K562 (cell line): Measurements from ENCODE around the gene IFIT5. TPM values are rescaled to one million over a fixed set of nuclear protein-coding genes. Genes with fewer than 3 reads are reported as not detected.

Experiments
- ATAC-seq: fragments of 200-7000 bp; cut with Tn5 transposase; 3 replicates; pipeline ENCODE4 v1.9.1; 2020; ENCODE audit warnings: moderate library complexity
- BruUV-seq: library from RNA; stranded (reverse); fragments of 400-500 nt; replicated peaks from 2 replicates; lab custom pipeline; 2021; lab: Mats Ljungman, UMichigan
- CTCF ChIA-PET: fragments of 300-600 bp; formaldehyde crosslinking; extraction: SDS; loops from one replicate; lab custom pipeline; 2021; ENCODE audit warnings: low intra/inter-chr PET ratio; lab: Yijun Ruan, JAX
- POLR2A ChIA-PET: fragments of 300-600, 350-650 bp; sonication (Branson Sonifier 250); formaldehyde crosslinking; extraction: SDS; loops from one replicate; lab custom pipeline; 2021; ENCODE audit warnings: antibody characterized with exemption, inconsistent platforms; lab: Yijun Ruan, JAX
- DNase-seq, 4 experiments: peaks; one replicate each; pipeline versions ENCODE4 v3.0.0 to v3.0.0-alpha.2; 2011 to 2018; ENCODE audit warnings: low spot score in 3 of 4, mixed read lengths in 3 of 4; ENCODE audit errors: extremely low read depth in 1 of 4
- FAIRE-seq: peaks from 2 replicates; lab custom pipeline; 2011; peaks lifted over from hg19 to GRCh38; lab: Jason Lieb, UNC
- H2AFZ ChIP-seq: 2 replicates; pipeline ENCODE4 v1.6.0; 2011; ENCODE audit warnings: low read depth, low read length, control low read depth, inconsistent platforms
- H3K27ac ChIP-seq: fragments of 200-600 bp; 3 replicates; pipeline ENCODE4 v1.8.0; 2011; ENCODE audit warnings: low read depth, mild to moderate bottlenecking, control low read depth, inconsistent platforms, low read length, moderate library complexity, mixed read lengths; ENCODE audit errors: extremely low read depth
- H3K27me3 ChIP-seq, 2 experiments: fragments of 300-600 bp in 1 of 2; 2 replicates in 1 of 2; 3 replicates in 1 of 2; pipeline versions ENCODE4 v1.6.0 to v1.8.0; 2011; ENCODE audit warnings: inconsistent platforms in 2 of 2, low read length in 2 of 2, mild to moderate bottlenecking in 1 of 2, mixed read lengths in 1 of 2, moderate library complexity in 1 of 2; ENCODE audit not compliant: control insufficient read depth in 2 of 2, insufficient read depth in 2 of 2
- H3K36me3 ChIP-seq: fragments of 300-600 bp; 3 replicates; pipeline ENCODE4 v1.8.0; 2011; ENCODE audit warnings: mild to moderate bottlenecking, low read length, inconsistent platforms; ENCODE audit not compliant: control insufficient read depth, insufficient read depth
- H3K4me1 ChIP-seq, 2 experiments: fragments of 200-600 bp in 1 of 2; replicated peaks in 1 of 2; 2 replicates in 1 of 2; 3 replicates in 1 of 2; pipeline versions ENCODE4 v1.5.1 to v1.8.0; 2011; ENCODE audit warnings: inconsistent platforms in 2 of 2, low read length in 2 of 2, mild to moderate bottlenecking in 1 of 2, mixed read lengths in 1 of 2, moderate library complexity in 1 of 2; ENCODE audit not compliant: control insufficient read depth in 2 of 2, insufficient read depth in 2 of 2
- H3K4me2 ChIP-seq: 2 replicates; pipeline ENCODE4 v1.6.1; 2011; ENCODE audit warnings: low read length, control low read depth, inconsistent platforms, mixed read lengths; ENCODE audit not compliant: insufficient read depth
- H3K4me3 ChIP-seq: fragments of 200-600 bp; sonication (generic), shearing (Covaris generic); 2 replicates; pipeline ENCODE4 v1.5.1; 2016; ENCODE audit warnings: control low read depth, inconsistent platforms
- H3K79me2 ChIP-seq: fragments of 200-600 bp; 3 replicates; pipeline ENCODE4 v1.8.0; 2011; ENCODE audit warnings: low read length, inconsistent platforms; ENCODE audit not compliant: control insufficient read depth, insufficient read depth
- H3K9ac ChIP-seq, 2 experiments: 2 replicates each; pipeline versions ENCODE4 v1.6.0 to v1.6.1; 2011; ENCODE audit warnings: low read depth in 2 of 2, low read length in 2 of 2, control low read depth in 1 of 2, inconsistent platforms in 1 of 2, mild to moderate bottlenecking in 1 of 2, mixed read lengths in 1 of 2; ENCODE audit not compliant: insufficient read depth in 1 of 2
- H3K9me1 ChIP-seq: one replicate; pipeline ENCODE4 v1.6.0; 2011; ENCODE audit warnings: inconsistent platforms, mild to moderate bottlenecking, low read length, moderate library complexity; ENCODE audit not compliant: control insufficient read depth, insufficient read depth
- H3K9me3 ChIP-seq: replicated peaks from 2 replicates; pipeline ENCODE4 v1.5.1; 2011; ENCODE audit warnings: low read depth, low read length, inconsistent platforms; ENCODE audit not compliant: control insufficient read depth, insufficient read depth
- H4K20me1 ChIP-seq: replicated peaks from 2 replicates; pipeline ENCODE4 v1.6.1; 2011; ENCODE audit warnings: low read length, inconsistent platforms, mixed read lengths; ENCODE audit not compliant: control insufficient read depth, insufficient read depth
- CHAMP1 ChIP-seq: fragments of 450-650 bp; IDR thresholded peaks from 2 replicates; pipeline ENCODE4 v1.6.1; 2016; ENCODE audit warnings: mild to moderate bottlenecking
- MEIS2 ChIP-seq: fragments of 450-650 bp; IDR thresholded peaks from 2 replicates; pipeline ENCODE4 v1.6.1; 2014; ENCODE audit warnings: mild to moderate bottlenecking; ENCODE audit not compliant: partially characterized antibody
- PBX2 ChIP-seq, 2 experiments: IDR thresholded peaks in 1 of 2; conservative IDR thresholded peaks in 1 of 2; 2 replicates each; pipeline ENCODE4 v1.6.1; 2016; ENCODE audit warnings: low read depth in 2 of 2, mild to moderate bottlenecking in 1 of 2, missing compliant biosample characterization in 1 of 2, missing genetic modification characterization in 1 of 2, moderate library complexity in 1 of 2
- TRIM24 ChIP-seq, 2 experiments: fragments of 450-650 bp; IDR thresholded peaks; 2 replicates each; pipeline ENCODE4 v1.6.1; 2016
- WGBS: fragments of 100-300 bp; shearing (Covaris generic); methylation state at CpG from one replicate; pipeline ENCODE4 v1.1.6; 2016; ENCODE audit warnings: low coverage, mixed read lengths; ENCODE audit not compliant: insufficient coverage; ENCODE audit errors: missing lambda C conversion rate; 5-methylcytosine and 5-hydroxymethylcytosine counted together
- in situ Hi-C: fragments of 300-500 bp; cut with MboI; formaldehyde crosslinking; loops from 4 replicates; pipeline ENCODE4 v1.15.0; 2018; ENCODE audit warnings: inconsistent platforms, mixed read lengths
- intact Hi-C: fragments of 100-400 bp; cut with micrococcal nuclease; formaldehyde crosslinking; loops from 2 replicates; pipeline ENCODE4 v1.14.2; 2022
- polyA plus RNA-seq, 8 experiments: library from polyadenylated mRNA; depleted of rRNA in 4 of 8; stranded (reverse) in 5 of 8; unstranded in 3 of 8; fragments of >200 nt; fragmentation: Nextera tagmentation in 2 of 8; fragmentation: Illumina TruSeq in 1 of 8; extraction: Ambion mirVana in 2 of 8; extraction: Trizol in 1 of 8; gene quantifications; 2 replicates each; pipeline versions ENCODE4 v1.2.1 to v1.2.3, GENCODE V29; 2011 to 2014; ENCODE audit warnings: inconsistent platforms in 1 of 8, missing spikeins in 1 of 8
- total RNA-seq, 7 experiments: library from RNA; depleted of rRNA in 6 of 7; stranded (reverse); fragments of >200 nt in 6 of 7; fragmentation: Illumina TruSeq in 2 of 7; extraction: Trizol in 2 of 7; gene quantifications; 2 replicates each; pipeline versions ENCODE4 v1.2.1 to v1.2.3, GENCODE V29; 2011 to 2021; ENCODE audit warnings: low replicate concordance in 1 of 7

Gene IFIT5
- total and polyA plus RNA-seq, 9 of the 15 experiments (the other 6 are each of a cell fraction or from before 2014, with no cell fraction given): 0.04 to 0.11 (median 0.06) TPM; not detected in 5

- no peak for TF ChIP-seq PBX2 (CRISPR knock-in tag; IDR thresholded peaks at IDR 0.05; ENCODE audit: low read depth)
- TF ChIP-seq PBX2 (tag; conservative IDR thresholded peaks at IDR 0.05; ENCODE audit: low read depth): peak; percentile 65
Observed at GRCh38 chr10:89403043-89403442, 11.3 kb upstream of the IFIT5 start (continued).

GRCh38 chr10:89404104-89405047, 10.0 kb upstream of the IFIT5 start:
- Histone ChIP-seq H3K4me1 (no peaks in the 10 kb centered on the region; a peak in 1 of 5 replicates), H3K4me2 (no peak overlapping the region), H3K9me1 (no peaks in the 10 kb centered on the region), H3K27me3 (no peaks in the 10 kb centered on the region), H3K36me3 (no peaks in the 10 kb centered on the region), H3K9ac (no peak overlapping the region), H3K4me3 (no peak overlapping the region), H3K9me3 (no peaks in the 10 kb centered on the region), H4K20me1 (no peaks in the 10 kb centered on the region), H3K79me2 (no peaks in the 10 kb centered on the region), H3K27ac (no peak overlapping the region), H2AFZ (no peak overlapping the region)
- BruUV-seq: no TSS peak
- 24% methylated on average over 6 of the region's 11 CpGs for WGBS
- CTCF ChIA-PET: no interaction called here
- FAIRE-seq (no peak), DNase-seq (peak in 1 of 4 experiments; percentile 31), ATAC-seq (peak; percentile 58; the same call in 2 of the 3 replicates)
- POLR2A ChIA-PET: no interaction called here
- intact Hi-C loops (no loop called here), in situ Hi-C loops (no loop called here)
- TF ChIP-seq TRIM24 (IDR thresholded peaks at IDR 0.05): peak; percentile 82 to 89
- TF ChIP-seq CHAMP1: no peak
- peak; percentile 7 for TF ChIP-seq MEIS2
